Gastrocnemius medialis (tissue), 4 donors: Measurements from ENCODE around the gene PLOD3. TPM values are rescaled to one million over a fixed set of nuclear protein-coding genes. Genes with fewer than 3 reads are reported as not detected.

Experiments used
- ATAC-seq, 2 donors: fragments of 150-250 bp; one replicate each; pipeline ENCODE4 v1.9.1; 2016
- DNase-seq, 2 donors: peaks; one replicate each; pipeline ENCODE4 v3.0.0-alpha.2; 2019
- H3K27ac ChIP-seq, 4 donors: fragments of 200-600 bp; sonication (generic); 1 replicate in 1 of 4; 2 replicates in 3 of 4; pipeline ENCODE4 v1.5.1; 2016 to 2018; ENCODE audit warnings: mild to moderate bottlenecking in 2 of 4, moderate library complexity in 1 of 4
- H3K27me3 ChIP-seq, 3 donors: fragments of 200-600 bp; sonication (generic) in 2 of 3; 1 replicate in 1 of 3; 2 replicates in 2 of 3; pipeline versions ENCODE4 v1.5.1 to v1.6.0; 2016 to 2019; ENCODE audit warnings: mild to moderate bottlenecking in 1 of 3, moderate library complexity in 1 of 3
- H3K36me3 ChIP-seq, 2 donors: fragments of 200-600 bp; sonication (generic) in 1 of 2; one replicate each; pipeline ENCODE4 v1.5.1; 2017 to 2018
- H3K4me1 ChIP-seq, 2 donors: fragments of 200-600 bp; sonication (generic) in 1 of 2; one replicate each; pipeline ENCODE4 v1.5.1; 2016 to 2017; ENCODE audit warnings: mild to moderate bottlenecking in 2 of 2
- H3K4me3 ChIP-seq, 4 donors: fragments of 200-600 bp; sonication (generic) in 3 of 4; 1 replicate in 1 of 4; 2 replicates in 3 of 4; pipeline ENCODE4 v1.5.1; 2016 to 2019; ENCODE audit warnings: mild to moderate bottlenecking in 2 of 4
- H3K9me3 ChIP-seq, 3 donors: fragments of 200-600 bp; sonication (generic) in 2 of 3; 1 replicate in 1 of 3; 2 replicates in 2 of 3; pipeline ENCODE4 v1.5.1; 2016 to 2019
- CTCF ChIP-seq, 5 experiments: fragments of 450-650 bp in 3 of 5; fragments of 200-600 bp in 2 of 5; sonication (generic) in 2 of 5; IDR thresholded peaks in 4 of 5; conservative IDR thresholded peaks in 1 of 5; 1 replicate in 4 of 5; 2 replicates in 1 of 5; pipeline ENCODE4 v1.5.1; 2016 to 2019; ENCODE audit warnings: antibody characterized with exemption in 5 of 5, mild to moderate bottlenecking in 3 of 5, moderate library complexity in 3 of 5
- POLR2A ChIP-seq, 2 donors: fragments of 450-650 bp; IDR thresholded peaks; one replicate each; pipeline ENCODE4 v1.6.1; 2017; ENCODE audit warnings: antibody characterized with exemption in 2 of 2, mild to moderate bottlenecking in 2 of 2, moderate library complexity in 2 of 2
- in situ Hi-C, 4 donors: fragments of 200-750 bp; cut with MboI; loops; one replicate each; pipeline versions ENCODE4 v1.15.0 to v1.8.0; 2017; ENCODE audit warnings: low sequenced_read_pairs in 4 of 4
- intact Hi-C: fragments of 100-400 bp; cut with DNase I; formaldehyde crosslinking; loops from one replicate; pipeline ENCODE4 v1.15.1; 2023; ENCODE audit warnings: low total_unique reads
- total RNA-seq, 4 donors: library from RNA; depleted of rRNA; stranded (reverse); fragments of >200 nt; gene quantifications; one replicate each; pipeline versions ENCODE4 v1.1.0 to v1.2.3, GENCODE V29; 2016

PLOD3 gene
- total RNA-seq, 4 donors from 2014 or later = 8.2 to 24.2 (median 15.5) TPM

DNA sequence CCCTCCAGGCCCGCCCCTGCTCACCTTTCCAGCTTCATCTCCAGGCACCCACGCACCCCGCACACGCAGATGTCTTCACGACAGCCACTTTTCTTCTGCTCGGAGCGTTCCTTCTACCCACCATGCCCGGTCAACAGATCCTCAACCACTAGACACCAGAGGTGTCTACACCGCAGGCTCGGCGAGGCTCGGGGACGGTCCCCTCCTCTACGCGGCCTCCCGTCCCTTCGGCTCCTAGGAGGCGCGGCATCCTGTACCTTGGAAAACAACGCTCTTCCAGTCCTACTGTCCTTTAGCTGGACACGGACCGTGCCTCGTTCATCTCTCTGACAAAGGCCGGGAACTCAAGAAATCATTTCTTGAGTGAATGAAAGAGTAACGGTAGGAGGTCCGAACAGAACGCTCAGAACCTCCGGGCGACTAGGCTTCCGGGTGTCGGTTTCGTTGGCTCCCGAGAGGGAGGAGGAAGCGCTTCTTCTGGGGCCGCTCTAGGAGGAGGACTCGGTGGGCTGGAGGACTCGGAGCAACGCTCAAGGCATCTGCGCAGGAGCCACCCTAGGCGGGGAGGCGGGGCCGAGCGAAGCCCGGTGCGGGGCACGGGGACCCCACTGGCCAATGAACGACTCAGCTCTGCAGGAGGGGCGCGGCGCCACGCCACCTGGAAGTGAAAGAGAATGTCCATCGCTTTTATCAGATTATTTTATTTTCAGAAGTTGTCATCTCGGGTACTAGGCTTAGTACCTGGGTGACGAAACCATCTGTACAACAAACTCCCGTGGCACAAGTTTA is 34.7 kb upstream of the PLOD3 start:
- Histone ChIP-seq H3K27ac (peak overlapping the region; percentile 73 to 84 (median 81)), H3K4me1 (peaks cover 14 to 15% of the 10 kb centered on the region in 2 donors), H3K36me3 (peaks cover 0 to 13% of the 10 kb centered on the region in 2 donors), H3K9me3 (no peaks in the 10 kb centered on the region), H3K4me3 (peak overlapping the region; percentile 80 to 91 (median 90)), H3K27me3 (peaks cover 0 to 4% (median 0%) of the 10 kb centered on the region in 3 donors)
- in situ Hi-C loops (no loop called here), intact Hi-C loops (loop anchor here (1.0 to 10.0 kb wide), 4 partner anchors 8 to 577 kb away; partner anchors contain the start of genes GNB2 and ZNHIT1)
- peak; percentile 12 to 46 for TF ChIP-seq POLR2A (IDR thresholded peaks at IDR 0.05)
- no peak for TF ChIP-seq CTCF (IDR thresholded peaks at IDR 0.05 in 4 of 5, conservative IDR thresholded peaks at IDR 0.05 in 1 of 5)
- ATAC-seq (peak; percentile 99 to 100), DNase-seq (peak; percentile 94 to 96)

GRCh38 chr7:101250324-101250723 is 32.9 kb upstream of the PLOD3 start:
- TF ChIP-seq CTCF (IDR thresholded peaks at IDR 0.05 in 4 of 5, conservative IDR thresholded peaks at IDR 0.05 in 1 of 5) (no peak), POLR2A (IDR thresholded peaks at IDR 0.05) (no peak)
- no peak for ATAC-seq
- H3K36me3 ChIP-seq = peaks cover 0 to 13% of the 10 kb centered on the region in 2 donors
- no peak for DNase-seq
- intact Hi-C loops = loop anchor here (10.0 kb wide), 1 partner anchor 576 kb away; the partner anchor contains the start of gene GNB2
- peaks cover 20 to 22% of the 10 kb centered on the region in 2 donors for H3K4me1 ChIP-seq
- no peaks in the 10 kb centered on the region for H3K9me3 ChIP-seq
- in situ Hi-C loops = no loop called here
- no peaks in the 10 kb centered on the region for H3K27me3 ChIP-seq
- no peak overlapping the region for H3K4me3 ChIP-seq
- no peak overlapping the region for H3K27ac ChIP-seq

- Histone ChIP-seq H3K36me3 (peaks cover 0 to 13% of the 10 kb centered on the region in 2 donors), H3K9me3 (no peaks in the 10 kb centered on the region), H3K4me3 (no peak overlapping the region), H3K4me1 (peaks cover 30 to 32% of the 10 kb centered on the region in 2 donors), H3K27me3 (no peaks in the 10 kb centered on the region), H3K27ac (no peak overlapping the region)
- ATAC-seq (no peak), DNase-seq (no peak)
- intact Hi-C loops (loop anchor here (10.0 kb wide), 1 partner anchor 353 kb away; the partner anchor contains the start of gene ACHE), in situ Hi-C loops (no loop called here)
- TF ChIP-seq POLR2A (IDR thresholded peaks at IDR 0.05) = no peak
- no peak for TF ChIP-seq CTCF (IDR thresholded peaks at IDR 0.05 in 4 of 5, conservative IDR thresholded peaks at IDR 0.05 in 1 of 5)
Measured at GRCh38 chr7:101248276-101248675, 30.9 kb upstream of the PLOD3 start.

DNA sequence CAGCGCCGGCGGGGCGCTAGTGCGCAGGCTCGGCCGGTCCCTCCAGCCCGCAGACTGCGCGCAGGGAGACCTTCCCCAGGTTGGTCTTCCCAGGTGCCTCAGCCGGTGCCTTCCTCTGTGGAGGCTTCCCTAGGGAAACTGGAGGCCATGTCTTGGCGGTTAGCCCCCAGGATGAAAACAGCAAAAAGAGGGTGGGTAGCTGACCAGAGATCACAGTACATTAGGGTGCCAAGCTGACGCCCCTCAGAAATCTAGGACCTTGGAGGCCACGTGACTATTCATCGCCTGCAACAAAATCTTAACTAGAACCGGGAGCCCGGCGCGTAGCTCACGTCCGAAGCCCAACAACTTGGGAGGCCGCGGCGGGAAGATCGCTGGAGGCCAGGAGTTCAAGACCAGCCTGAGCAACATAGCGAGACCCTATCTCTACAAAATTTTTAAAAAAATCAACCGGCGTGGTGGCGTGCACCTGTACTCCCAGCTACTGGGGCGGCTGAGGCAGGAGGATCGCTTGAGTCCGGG is 27.8 kb upstream of the PLOD3 start:
- peaks cover 39 to 43% of the 10 kb centered on the region in 2 donors for H3K4me1 ChIP-seq
- peaks cover 0 to 20% of the 10 kb centered on the region in 2 donors for H3K36me3 ChIP-seq
- peak in 1 of 2 donors; percentile 3 for TF ChIP-seq POLR2A (IDR thresholded peaks at IDR 0.05)
- no peak for TF ChIP-seq CTCF (IDR thresholded peaks at IDR 0.05 in 4 of 5, conservative IDR thresholded peaks at IDR 0.05 in 1 of 5)
- DNase-seq (no peak), ATAC-seq (no peak)
- H3K4me3 ChIP-seq = peak overlapping the region; percentile 78 to 83 (median 80)
- H3K27me3 ChIP-seq = no peaks in the 10 kb centered on the region
- H3K27ac ChIP-seq = peak overlapping the region; percentile 95 to 100 (median 97)
- in situ Hi-C loops = no loop called here
- intact Hi-C loops = loop anchor here (2.0 to 10.0 kb wide), 2 partner anchors 76 to 350 kb away; partner anchors contain the start of genes ACHE and IFT22
- no peaks in the 10 kb centered on the region for H3K9me3 ChIP-seq
